IgD-negative memory B cell (primary cell): ENCODE data around the gene SMAD3. TPM values are rescaled to one million over a fixed set of nuclear protein-coding genes. Genes with fewer than 3 reads are reported as not detected.

Experiments
- H3K27ac Mint-ChIP-seq, 3 donors: one replicate each; pipeline ENCODE4 v1.8.0; 2020 to 2022; ENCODE audit warnings: mild to moderate bottlenecking in 3 of 3, mixed read lengths in 3 of 3, moderate library complexity in 1 of 3
- H3K27me3 Mint-ChIP-seq: one replicate; pipeline ENCODE4 v1.8.0; 2021; ENCODE audit warnings: mixed read lengths
- H3K36me3 Mint-ChIP-seq: one replicate; pipeline ENCODE4 v1.8.0; 2020; ENCODE audit warnings: mild to moderate bottlenecking, mixed read lengths
- H3K4me1 Mint-ChIP-seq, 3 donors: one replicate each; pipeline ENCODE4 v1.8.0; 2020 to 2022; ENCODE audit warnings: mixed read lengths in 3 of 3, mild to moderate bottlenecking in 1 of 3
- H3K4me3 Mint-ChIP-seq, 4 donors: one replicate each; pipeline ENCODE4 v1.8.0; 2020 to 2022; ENCODE audit warnings: mild to moderate bottlenecking in 4 of 4, mixed read lengths in 4 of 4, moderate library complexity in 3 of 4
- H3K9me3 Mint-ChIP-seq, 3 donors: one replicate each; pipeline ENCODE4 v1.8.0; 2020 to 2021; ENCODE audit warnings: mixed read lengths in 3 of 3, mild to moderate bottlenecking in 1 of 3
- polyA plus RNA-seq: library from polyadenylated mRNA; unstranded; fragments of 300-500 nt; fragmentation: Illumina TruSeq; gene quantifications from one replicate; pipeline ENCODE4 v1.2.3, GENCODE V29; 2021

The SMAD3 gene
- polyA plus RNA-seq, 1 donor from 2014 or later, result 32.4 TPM

DNA sequence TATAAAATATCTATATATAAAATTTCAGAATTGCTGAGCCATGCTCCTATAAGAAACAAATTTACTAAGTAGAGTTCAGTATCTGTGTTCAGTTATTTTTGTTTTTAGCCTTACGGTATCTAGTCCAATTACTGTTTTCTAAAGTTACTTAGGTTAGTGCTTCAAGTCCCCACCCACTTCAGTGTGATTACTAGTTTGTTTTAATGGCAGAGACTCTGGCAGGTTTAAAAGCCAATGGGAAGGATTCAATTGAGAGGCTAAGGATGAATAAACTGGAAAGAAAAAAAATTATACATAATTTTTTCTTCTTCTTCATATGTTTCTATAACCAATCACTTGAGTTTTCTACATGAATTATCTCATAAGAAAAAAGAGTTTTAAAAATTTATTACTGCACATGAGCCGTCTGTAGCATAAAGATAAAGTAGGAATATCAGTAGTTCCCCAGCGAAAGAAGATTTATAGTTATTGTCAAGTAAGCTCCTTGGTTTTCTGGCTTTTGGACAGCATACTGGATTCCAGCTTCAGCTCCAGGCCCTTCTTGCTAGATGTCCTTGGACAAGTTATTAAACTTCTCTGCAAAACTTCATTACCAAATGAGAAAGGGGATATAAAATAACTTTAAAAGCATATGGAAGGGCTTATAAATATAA, 142.3 kb downstream of the SMAD3 start:
- peaks cover 8% of the 10 kb centered on the region for H3K36me3 Mint-ChIP-seq
- H3K9me3 Mint-ChIP-seq, result no peaks in the 10 kb centered on the region
- H3K4me3 Mint-ChIP-seq, result no peak overlapping the region
- no peaks in the 10 kb centered on the region for H3K4me1 Mint-ChIP-seq
- no peak overlapping the region for H3K27ac Mint-ChIP-seq
- no peaks in the 10 kb centered on the region for H3K27me3 Mint-ChIP-seq

- no peaks in the 10 kb centered on the region for H3K9me3 Mint-ChIP-seq
- H3K4me3 Mint-ChIP-seq, result no peak overlapping the region
- no peak overlapping the region for H3K27ac Mint-ChIP-seq
- no peaks in the 10 kb centered on the region for H3K27me3 Mint-ChIP-seq
- H3K4me1 Mint-ChIP-seq, result no peaks in the 10 kb centered on the region
- H3K36me3 Mint-ChIP-seq, result peaks cover 8% of the 10 kb centered on the region
Observed at GRCh38 chr15:67208396-67208795, 143.0 kb downstream of the SMAD3 start.

- Mint-ChIP-seq H3K27ac (peak overlapping the region in 1 of 3 donors; percentile 50), H3K27me3 (no peaks in the 10 kb centered on the region), H3K36me3 (peaks cover 8% of the 10 kb centered on the region), H3K9me3 (no peaks in the 10 kb centered on the region), H3K4me3 (no peak overlapping the region), H3K4me1 (no peaks in the 10 kb centered on the region)
Observed at GRCh38 chr15:67210555-67211168, 145.3 kb downstream of the SMAD3 start.

DNA sequence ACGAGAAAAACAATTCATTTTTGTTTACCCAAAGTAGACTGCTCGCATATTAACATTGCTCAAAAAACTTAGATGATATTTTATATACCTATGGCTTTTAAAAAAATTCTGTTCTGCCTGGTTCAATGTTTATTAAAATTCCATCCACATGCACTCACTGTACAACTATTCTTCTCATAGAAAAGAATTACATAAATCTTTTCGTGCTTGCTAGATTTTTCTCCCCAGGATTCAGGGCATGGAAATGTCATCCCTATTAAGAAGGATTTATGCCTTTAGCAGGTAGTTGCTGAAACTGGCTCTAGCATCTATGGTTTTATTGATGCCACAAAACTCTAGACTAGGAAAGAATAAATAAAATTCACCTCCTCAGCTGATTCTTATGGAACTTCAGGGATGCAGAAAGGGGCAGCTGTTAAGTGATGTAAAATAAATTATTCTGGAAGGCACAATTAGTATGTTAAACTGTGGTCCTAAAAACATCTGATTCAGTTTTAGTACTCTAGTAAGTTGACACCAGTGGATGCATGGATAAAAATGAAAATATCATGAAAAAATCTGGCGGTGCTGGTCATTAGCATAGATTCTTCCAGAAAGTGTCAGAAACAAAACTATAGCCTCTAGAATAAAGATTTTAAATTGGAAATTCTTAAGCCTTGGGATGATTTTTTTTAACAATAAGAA, 147.4 kb downstream of the SMAD3 start:
- H3K4me3 Mint-ChIP-seq, result no peak overlapping the region
- H3K36me3 Mint-ChIP-seq, result peaks cover 15% of the 10 kb centered on the region
- H3K27me3 Mint-ChIP-seq, result no peaks in the 10 kb centered on the region
- H3K9me3 Mint-ChIP-seq, result no peaks in the 10 kb centered on the region
- H3K27ac Mint-ChIP-seq, result no peak overlapping the region
- H3K4me1 Mint-ChIP-seq, result peaks cover 0 to 2% (median 0%) of the 10 kb centered on the region in 3 donors

DNA sequence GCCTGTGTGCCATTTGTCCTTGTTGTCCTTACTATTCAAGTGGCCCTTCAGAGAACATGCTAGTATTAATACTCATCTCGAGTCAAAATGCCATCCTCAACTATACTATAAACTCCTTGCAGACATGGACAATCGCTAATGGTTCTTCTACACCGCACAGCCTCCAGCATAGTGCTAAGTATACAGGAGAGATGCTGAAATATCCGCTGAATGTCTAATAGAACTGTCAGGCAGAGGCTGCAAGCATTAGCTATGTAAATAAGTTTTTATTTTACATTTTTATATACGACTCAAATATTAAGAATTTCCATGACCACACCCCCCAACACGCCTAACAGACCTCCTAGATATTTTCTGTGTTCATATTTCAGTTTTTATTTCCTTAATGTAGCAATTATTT, 149.7 kb downstream of the SMAD3 start:
- no peak overlapping the region for H3K4me3 Mint-ChIP-seq
- H3K9me3 Mint-ChIP-seq, result no peaks in the 10 kb centered on the region
- peaks cover 14% of the 10 kb centered on the region for H3K36me3 Mint-ChIP-seq
- no peaks in the 10 kb centered on the region for H3K27me3 Mint-ChIP-seq
- peaks cover 0 to 2% (median 0%) of the 10 kb centered on the region in 3 donors for H3K4me1 Mint-ChIP-seq
- no peak overlapping the region for H3K27ac Mint-ChIP-seq

GRCh38 chr15:67216859-67217258, 151.5 kb downstream of the SMAD3 start:
- H3K9me3 Mint-ChIP-seq, result no peaks in the 10 kb centered on the region
- no peak overlapping the region for H3K27ac Mint-ChIP-seq
- no peak overlapping the region for H3K4me3 Mint-ChIP-seq
- H3K4me1 Mint-ChIP-seq, result peaks cover 0 to 2% (median 0%) of the 10 kb centered on the region in 3 donors
- H3K36me3 Mint-ChIP-seq, result peaks cover 18% of the 10 kb centered on the region
- H3K27me3 Mint-ChIP-seq, result no peaks in the 10 kb centered on the region

- H3K9me3 Mint-ChIP-seq, result no peaks in the 10 kb centered on the region
- peaks cover 0 to 2% (median 0%) of the 10 kb centered on the region in 3 donors for H3K4me1 Mint-ChIP-seq
- H3K27ac Mint-ChIP-seq, result no peak overlapping the region
- no peak overlapping the region for H3K4me3 Mint-ChIP-seq
- H3K36me3 Mint-ChIP-seq, result peaks cover 18% of the 10 kb centered on the region
- H3K27me3 Mint-ChIP-seq, result no peaks in the 10 kb centered on the region
Observed at GRCh38 chr15:67218428-67218827, 153.0 kb downstream of the SMAD3 start.

DNA sequence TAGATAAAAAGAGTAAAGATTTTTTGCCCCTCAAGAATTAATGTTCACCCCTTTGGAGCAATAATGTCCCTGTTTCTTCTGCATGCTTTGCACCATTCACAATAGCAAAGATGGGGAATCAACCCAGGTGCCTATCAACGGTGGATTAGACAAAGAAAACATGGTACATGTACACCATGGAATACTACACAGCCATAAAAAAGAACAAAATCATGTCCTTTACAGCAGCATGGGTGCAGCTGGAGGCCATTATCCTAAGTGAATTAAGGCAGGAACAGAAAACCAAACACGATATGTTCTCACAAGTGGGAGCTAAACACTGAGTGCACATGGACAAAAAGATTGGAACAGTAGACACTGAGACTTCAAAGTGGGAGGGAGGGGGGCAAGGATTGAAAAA, 153.9 kb downstream of the SMAD3 start:
- peaks cover 0 to 2% (median 0%) of the 10 kb centered on the region in 3 donors for H3K4me1 Mint-ChIP-seq
- no peak overlapping the region for H3K4me3 Mint-ChIP-seq
- no peak overlapping the region for H3K27ac Mint-ChIP-seq
- no peaks in the 10 kb centered on the region for H3K9me3 Mint-ChIP-seq
- H3K27me3 Mint-ChIP-seq, result no peaks in the 10 kb centered on the region
- peaks cover 18% of the 10 kb centered on the region for H3K36me3 Mint-ChIP-seq

DNA sequence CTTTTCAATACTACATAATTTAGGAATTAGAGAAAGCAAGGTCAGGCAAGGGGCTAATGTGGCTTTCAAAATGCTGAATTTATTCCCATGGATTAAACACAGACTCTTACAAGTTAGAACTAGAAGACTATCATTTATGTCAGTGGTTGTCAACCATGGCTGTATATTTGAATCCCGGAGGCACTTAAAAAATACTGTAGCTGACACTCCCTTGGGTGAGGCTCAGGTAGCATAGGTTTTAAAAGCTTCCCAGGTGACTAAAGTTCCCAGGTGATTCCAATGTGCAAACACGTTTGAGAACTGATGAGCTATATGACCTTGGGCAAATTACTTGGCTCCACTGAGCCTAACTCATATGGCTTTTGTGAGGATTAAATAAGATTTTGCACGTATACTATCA, 159.5 kb downstream of the SMAD3 start:
- H3K4me1 Mint-ChIP-seq, result peaks cover 0 to 10% (median 6%) of the 10 kb centered on the region in 3 donors
- H3K36me3 Mint-ChIP-seq, result peaks cover 9% of the 10 kb centered on the region
- H3K4me3 Mint-ChIP-seq, result no peak overlapping the region
- H3K27ac Mint-ChIP-seq, result no peak overlapping the region
- H3K27me3 Mint-ChIP-seq, result no peaks in the 10 kb centered on the region
- H3K9me3 Mint-ChIP-seq, result no peaks in the 10 kb centered on the region

DNA sequence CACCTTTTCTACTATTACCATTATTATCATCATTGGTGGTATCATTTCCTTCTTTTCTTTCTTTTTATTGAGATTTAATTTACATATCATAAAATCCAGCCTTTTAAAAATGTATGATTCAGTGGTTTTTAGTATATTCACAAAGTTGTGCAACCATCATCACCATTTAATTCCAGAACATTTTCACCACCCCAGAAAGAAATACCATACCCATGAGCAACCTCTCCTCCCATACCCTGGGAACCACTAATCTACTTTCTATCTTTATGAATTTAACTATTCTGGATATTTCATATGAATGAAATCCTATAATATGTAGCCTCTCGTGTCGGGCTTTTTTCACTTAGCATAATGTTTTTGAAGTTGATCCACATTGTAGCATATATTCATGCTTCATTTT, 159.9 kb downstream of the SMAD3 start:
- Mint-ChIP-seq H3K4me1 (peaks cover 0 to 10% (median 6%) of the 10 kb centered on the region in 3 donors), H3K27ac (no peak overlapping the region), H3K36me3 (peaks cover 7% of the 10 kb centered on the region), H3K27me3 (no peaks in the 10 kb centered on the region), H3K4me3 (no peak overlapping the region), H3K9me3 (no peaks in the 10 kb centered on the region)

DNA sequence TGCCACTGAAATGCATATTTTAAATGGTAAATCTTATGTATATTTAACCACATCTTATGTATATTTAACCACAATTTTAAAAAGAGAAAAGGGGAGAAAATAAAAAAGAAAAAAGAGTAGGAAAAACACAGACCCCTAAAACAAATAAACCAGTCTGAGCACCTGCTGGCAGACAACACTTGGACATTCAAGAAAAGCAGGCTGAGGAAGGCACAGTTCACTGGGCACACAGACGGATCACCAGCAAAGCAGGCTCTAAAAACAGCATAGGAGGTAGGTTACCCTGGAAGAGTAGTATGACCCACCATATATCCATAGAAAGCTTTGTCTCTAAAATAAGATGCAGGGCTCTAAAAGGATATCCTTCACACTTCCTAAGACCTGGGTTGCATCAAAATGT, 162.0 kb downstream of the SMAD3 start:
- Mint-ChIP-seq H3K27me3 (no peaks in the 10 kb centered on the region), H3K4me3 (no peak overlapping the region), H3K4me1 (peaks cover 2 to 10% (median 6%) of the 10 kb centered on the region in 3 donors), H3K9me3 (no peaks in the 10 kb centered on the region), H3K27ac (no peak overlapping the region), H3K36me3 (peaks cover 13% of the 10 kb centered on the region)

DNA sequence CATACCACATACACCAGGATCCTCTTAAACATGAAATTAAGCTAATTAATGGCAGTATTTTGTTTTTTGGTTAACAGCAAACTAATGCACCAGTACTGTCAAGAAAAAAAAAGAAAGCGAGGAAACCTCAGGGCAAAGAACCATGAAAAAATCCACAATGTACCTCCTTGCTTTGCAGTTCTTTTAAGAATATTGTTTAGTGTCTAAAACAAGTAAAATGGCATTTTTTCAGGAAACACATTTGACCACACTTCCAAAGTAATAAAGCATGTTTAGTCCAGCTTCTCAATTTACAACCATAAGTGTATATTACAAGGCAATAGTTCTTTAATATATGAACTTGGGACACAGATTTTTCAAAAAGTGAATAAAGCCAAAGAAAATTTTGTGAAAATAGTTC, 162.4 kb downstream of the SMAD3 start:
- no peaks in the 10 kb centered on the region for H3K27me3 Mint-ChIP-seq
- H3K27ac Mint-ChIP-seq, result no peak overlapping the region
- peaks cover 13% of the 10 kb centered on the region for H3K36me3 Mint-ChIP-seq
- no peaks in the 10 kb centered on the region for H3K9me3 Mint-ChIP-seq
- peaks cover 2 to 10% (median 6%) of the 10 kb centered on the region in 3 donors for H3K4me1 Mint-ChIP-seq
- no peak overlapping the region for H3K4me3 Mint-ChIP-seq

GRCh38 chr15:67228286-67228685, 162.9 kb downstream of the SMAD3 start:
- peaks cover 13% of the 10 kb centered on the region for H3K36me3 Mint-ChIP-seq
- H3K27me3 Mint-ChIP-seq, result no peaks in the 10 kb centered on the region
- H3K9me3 Mint-ChIP-seq, result no peaks in the 10 kb centered on the region
- H3K27ac Mint-ChIP-seq, result no peak overlapping the region
- H3K4me1 Mint-ChIP-seq, result peaks cover 2 to 10% (median 6%) of the 10 kb centered on the region in 3 donors
- no peak overlapping the region for H3K4me3 Mint-ChIP-seq

- peaks cover 2 to 14% (median 6%) of the 10 kb centered on the region in 3 donors for H3K4me1 Mint-ChIP-seq
- H3K4me3 Mint-ChIP-seq, result no peak overlapping the region
- H3K27ac Mint-ChIP-seq, result no peak overlapping the region
- no peaks in the 10 kb centered on the region for H3K9me3 Mint-ChIP-seq
- H3K36me3 Mint-ChIP-seq, result peaks cover 13% of the 10 kb centered on the region
- no peaks in the 10 kb centered on the region for H3K27me3 Mint-ChIP-seq
Observed at GRCh38 chr15:67230504-67230903, 165.1 kb downstream of the SMAD3 start.

GRCh38 chr15:67232591-67232990, 167.2 kb downstream of the SMAD3 start:
- H3K4me3 Mint-ChIP-seq, result no peak overlapping the region
- H3K36me3 Mint-ChIP-seq, result peaks cover 13% of the 10 kb centered on the region
- H3K27ac Mint-ChIP-seq, result peak overlapping the region in 1 of 3 donors; percentile 20
- H3K4me1 Mint-ChIP-seq, result peaks cover 4 to 14% (median 8%) of the 10 kb centered on the region in 3 donors
- H3K9me3 Mint-ChIP-seq, result no peaks in the 10 kb centered on the region
- H3K27me3 Mint-ChIP-seq, result no peaks in the 10 kb centered on the region
